SK-N-SH treated with all-trans-retinoic acid at 6 μM for 48 hours (cell line): ENCODE results near the gene BMF.

Experiments used
- ATAC-seq: fragments of 200-7000 bp; cut with Tn5 transposase; 3 replicates; pipeline ENCODE4 v1.9.1; 2020; ENCODE audit warnings: mild to moderate bottlenecking, moderate library complexity
- BACH2 ChIP-seq: fragments of 250-450 bp; sonication (Bioruptor Pico); IDR thresholded peaks from 2 replicates; pipeline ENCODE4 v1.9.0; 2021; ENCODE audit warnings: mild to moderate bottlenecking, borderline replicate concordance
- CREB5 ChIP-seq: fragments of 250-450 bp; sonication (Bioruptor Pico); IDR thresholded peaks from 2 replicates; pipeline ENCODE4 v1.5.1; 2020; ENCODE audit warnings: low read depth, mild to moderate bottlenecking, moderate library complexity
- CSRNP3 ChIP-seq: fragments of 250-450 bp; sonication (Bioruptor Pico); IDR thresholded peaks from 2 replicates; pipeline ENCODE4 v1.5.1; 2021; ENCODE audit warnings: mild to moderate bottlenecking, moderate library complexity
- ESRRG ChIP-seq: fragments of 250-450 bp; sonication (Bioruptor Pico); IDR thresholded peaks from 2 replicates; pipeline ENCODE4 v1.6.1; 2021; ENCODE audit warnings: mild to moderate bottlenecking
- OSR1 ChIP-seq: fragments of 250-450 bp; sonication (Bioruptor Pico); IDR thresholded peaks from 2 replicates; pipeline ENCODE4 v1.8.0; 2022; ENCODE audit warnings: moderate library complexity, mild to moderate bottlenecking, inconsistent platforms
- PATZ1 ChIP-seq: fragments of 250-450 bp; sonication (Bioruptor Pico); IDR thresholded peaks from 2 replicates; pipeline ENCODE4 v1.8.0; 2020; ENCODE audit warnings: mild to moderate bottlenecking, moderate library complexity, borderline replicate concordance
- POU6F1 ChIP-seq: fragments of 250-450 bp; sonication (Bioruptor Pico); IDR thresholded peaks from 2 replicates; pipeline ENCODE4 v1.8.0; 2021; ENCODE audit warnings: low read depth, mild to moderate bottlenecking, moderate library complexity, borderline replicate concordance
- PPARA ChIP-seq: fragments of 250-450 bp; sonication (Bioruptor Pico); IDR thresholded peaks from 2 replicates; pipeline ENCODE4 v1.5.0; 2020; ENCODE audit warnings: mild to moderate bottlenecking, borderline replicate concordance
- RARB ChIP-seq: fragments of 250-450 bp; sonication (Bioruptor Pico); IDR thresholded peaks from 2 replicates; pipeline ENCODE4 v1.8.0; 2021; ENCODE audit warnings: mild to moderate bottlenecking, moderate library complexity
- SNAI2 ChIP-seq: fragments of 250-450 bp; sonication (Bioruptor Pico); IDR thresholded peaks from 2 replicates; pipeline ENCODE4 v1.5.0; 2020; ENCODE audit warnings: mild to moderate bottlenecking, moderate library complexity
- TCF4 ChIP-seq: fragments of 250-450 bp; sonication (Bioruptor Pico); IDR thresholded peaks from 2 replicates; pipeline ENCODE4 v1.8.0; 2021; ENCODE audit warnings: mild to moderate bottlenecking, moderate library complexity, borderline replicate concordance
- TOX ChIP-seq: fragments of 250-450 bp; sonication (Bioruptor Pico); IDR thresholded peaks from 2 replicates; pipeline ENCODE4 v1.8.0; 2021; ENCODE audit warnings: mild to moderate bottlenecking, moderate library complexity, borderline replicate concordance
- TSHZ2 ChIP-seq: fragments of 250-450 bp; sonication (Bioruptor Pico); IDR thresholded peaks from 2 replicates; pipeline ENCODE4 v1.5.0; 2020; ENCODE audit warnings: mild to moderate bottlenecking, moderate library complexity
- ZC3H10 ChIP-seq: fragments of 250-450 bp; sonication (Bioruptor Pico); IDR thresholded peaks from 2 replicates; pipeline ENCODE4 v1.5.1; 2021; ENCODE audit warnings: mild to moderate bottlenecking, moderate library complexity
- ZFP3 ChIP-seq: fragments of 250-450 bp; sonication (Bioruptor Pico); IDR thresholded peaks from 2 replicates; pipeline ENCODE4 v1.5.0; 2020; ENCODE audit warnings: mild to moderate bottlenecking, moderate library complexity
- ZFP30 ChIP-seq: fragments of 450-650 bp; formaldehyde crosslinking; IDR thresholded peaks from 2 replicates; pipeline ENCODE4 v1.5.0; 2022; ENCODE audit warnings: mild to moderate bottlenecking, moderate library complexity
- ZNF565 ChIP-seq: fragments of 450-650 bp; formaldehyde crosslinking; conservative IDR thresholded peaks from 2 replicates; pipeline ENCODE4 v1.5.0; 2020; ENCODE audit warnings: low read depth, mild to moderate bottlenecking, moderate library complexity
- ZNF70 ChIP-seq: fragments of 450-650 bp; formaldehyde crosslinking; IDR thresholded peaks from 2 replicates; pipeline ENCODE4 v1.5.0; 2020; ENCODE audit warnings: mild to moderate bottlenecking, moderate library complexity
- ZNF8 ChIP-seq: fragments of 450-650 bp; formaldehyde crosslinking; IDR thresholded peaks from 2 replicates; pipeline ENCODE4 v1.5.0; 2020; ENCODE audit warnings: mild to moderate bottlenecking, moderate library complexity

The BMF gene

GRCh38 chr15:40084650-40085049 is 24.0 kb downstream of the BMF start:
- no peak for ATAC-seq
- TF ChIP-seq TOX (CRISPR knock-in tag), result no peak
- no peak for TF ChIP-seq POU6F1 (CRISPR knock-in tag)
- no peak for TF ChIP-seq PATZ1 (CRISPR knock-in tag)
- TF ChIP-seq ESRRG (CRISPR knock-in tag), result no peak
- TF ChIP-seq ZNF70 (CRISPR knock-in tag), result no peak
- no peak for TF ChIP-seq PPARA (CRISPR knock-in tag)

- ATAC-seq, result peak; percentile 48
Measured at GRCh38 chr15:40082195-40082883, 26.3 kb downstream of the BMF start.

More at GRCh38 chr15:40082195-40082883, 26.3 kb downstream of the BMF start:
- TF ChIP-seq ZNF70 (CRISPR knock-in tag) (no peak), ZFP3 (CRISPR knock-in tag) (no peak), TOX (CRISPR knock-in tag) (no peak), RARB (CRISPR knock-in tag) (no peak), ZC3H10 (CRISPR knock-in tag) (no peak), OSR1 (CRISPR knock-in tag) (no peak), CREB5 (CRISPR knock-in tag) (no peak), PPARA (CRISPR knock-in tag) (no peak), ZNF565 (no peak), BACH2 (no peak), SNAI2 (CRISPR knock-in tag) (no peak), CSRNP3 (CRISPR knock-in tag) (no peak), TSHZ2 (CRISPR knock-in tag) (no peak), TCF4 (CRISPR knock-in tag) (no peak), PATZ1 (CRISPR knock-in tag) (no peak), ZFP30 (CRISPR knock-in tag) (no peak), ZNF8 (CRISPR knock-in tag) (no peak)
